Hepatocyte (in vitro differentiated cells): Measurements from ENCODE around the gene STXBP1.

Experiments
- CTCF ChIP-seq: fragments of 200-600 bp; sonication (generic); IDR thresholded peaks from 2 replicates; pipeline ENCODE4 v1.5.1; 2016; ENCODE audit warnings: antibody characterized with exemption, mild to moderate bottlenecking; ENCODE audit not compliant: poor library complexity
- EZH2phosphoT487 ChIP-seq: fragments of 200-600 bp; sonication (generic); IDR thresholded peaks from one replicate; pipeline ENCODE4 v1.6.1; 2018; ENCODE audit warnings: antibody characterized with exemption, mild to moderate bottlenecking, low read depth, moderate library complexity; ENCODE audit not compliant: unreplicated experiment, severe bottlenecking

GRCh38 chr9:127608104-127608966 lies 3.7 kb upstream of the STXBP1 start:
- TF ChIP-seq EZH2phosphoT487: no peak
- TF ChIP-seq CTCF: no peak
